DMS79 (cell line): Measurements from ENCODE around the gene WDR5.
A peak's percentile ranks its signal among the peaks of the same experiment; 100 is the strongest.
"Not testable (repeated sequence)": the region's sequence is repeated elsewhere in the genome, so short reads cannot be mapped to it uniquely, and the experiment has no call there.

ENCODE experiments used
- DNase-seq: peaks from one replicate; lab custom pipeline; 2025; lab: John Stamatoyannopoulos, UW

Gene WDR5

GRCh38 chr9:134135343-134136117 lies at the start of gene WDR5:
WDR5 (plus strand) TSS chr9:134136082; CDS start chr9:134139878, 3,796 bp downstream.
- peak; percentile 75 for DNase-seq

GRCh38 chr9:134088063-134088725 lies 47.7 kb upstream of the WDR5 start:
- DNase-seq = peak; percentile 93

- DNase-seq = no peak
Observed at GRCh38 chr9:134089972-134090371, 45.9 kb upstream of the WDR5 start.

GRCh38 chr9:134099123-134099761 lies 36.6 kb upstream of the WDR5 start:
- DNase-seq = peak; percentile 49

GRCh38 chr9:134100040-134100439 lies 35.8 kb upstream of the WDR5 start:
- DNase-seq = no peak

GRCh38 chr9:134101133-134101532 lies 34.7 kb upstream of the WDR5 start:
- DNase-seq = not testable (repeated sequence)

- no peak for DNase-seq
Observed at GRCh38 chr9:134101623-134102149, 34.2 kb upstream of the WDR5 start.

GRCh38 chr9:134103391-134103998 lies 32.4 kb upstream of the WDR5 start:
- no peak for DNase-seq

- DNase-seq = no peak
Observed at GRCh38 chr9:134111064-134111463, 24.8 kb upstream of the WDR5 start.

- no peak for DNase-seq
Observed at GRCh38 chr9:134112561-134112960, 23.3 kb upstream of the WDR5 start.

- DNase-seq = not testable (repeated sequence)
Observed at GRCh38 chr9:134118972-134119371, 16.9 kb upstream of the WDR5 start.

- DNase-seq = no peak
Observed at GRCh38 chr9:134123764-134124128, 12.1 kb upstream of the WDR5 start.

GRCh38 chr9:134125413-134126095 lies 10.3 kb upstream of the WDR5 start:
- DNase-seq = no peak

GRCh38 chr9:134126373-134126772 lies 9.5 kb upstream of the WDR5 start:
- DNase-seq = no peak

- DNase-seq = no peak
Observed at GRCh38 chr9:134127065-134127580, 8.8 kb upstream of the WDR5 start.

GRCh38 chr9:134127616-134128015 lies 8.3 kb upstream of the WDR5 start:
- no peak for DNase-seq

- DNase-seq = no peak
Observed at GRCh38 chr9:134128727-134129679, 6.9 kb upstream of the WDR5 start.

GRCh38 chr9:134130503-134131375 lies 5.1 kb upstream of the WDR5 start:
- DNase-seq = no peak

GRCh38 chr9:134131471-134132207 lies 4.2 kb upstream of the WDR5 start:
- DNase-seq = no peak
